SK-N-SH (cell line): Measurements from ENCODE around the gene SLC30A3.

Experiments
- CTCF ChIP-seq: fragments of 200-600 bp; sonication (generic); IDR thresholded peaks from 2 replicates; pipeline ENCODE4 v1.6.1; 2017; ENCODE audit warnings: antibody characterized with exemption, mild to moderate bottlenecking, moderate library complexity
- EZH2phosphoT487 ChIP-seq: fragments of 200-600 bp; sonication (generic); IDR thresholded peaks from 2 replicates; pipeline ENCODE4 v1.6.1; 2017; ENCODE audit warnings: low read depth, mixed run types, mild to moderate bottlenecking, antibody characterized with exemption, moderate library complexity, borderline replicate concordance
- FOSL2 ChIP-seq: IDR thresholded peaks from 2 replicates; pipeline ENCODE4 v1.4.0; 2012; ENCODE audit warnings: low read depth, mild to moderate bottlenecking, moderate library complexity, borderline replicate concordance
- GABPA ChIP-seq: IDR thresholded peaks from 2 replicates; pipeline ENCODE4 v1.4.0; 2012; ENCODE audit warnings: low read depth, mild to moderate bottlenecking
- MXI1 ChIP-seq: IDR thresholded peaks from 2 replicates; pipeline ENCODE4 v1.6.1; 2012; ENCODE audit warnings: mild to moderate bottlenecking, low read depth, low read length, improper control_type of control experiment
- NFIC ChIP-seq: IDR thresholded peaks from 2 replicates; pipeline ENCODE4 v1.4.0; 2012; ENCODE audit warnings: borderline replicate concordance
- POLR2AphosphoS5 ChIP-seq: IDR thresholded peaks from 2 replicates; pipeline ENCODE4 v1.6.1; 2012; ENCODE audit warnings: low read depth, low read length
- TEAD4 ChIP-seq: IDR thresholded peaks from 2 replicates; pipeline ENCODE4 v1.4.0; 2012; ENCODE audit warnings: mild to moderate bottlenecking, borderline replicate concordance; ENCODE audit not compliant: insufficient read depth
- USF2 ChIP-seq: fragments of 150-350 bp; IDR thresholded peaks from 2 replicates; pipeline ENCODE4 v1.6.1; 2017; ENCODE audit warnings: antibody characterized with exemption, low read length, low read depth, borderline replicate concordance
- YY1 ChIP-seq: IDR thresholded peaks from 2 replicates; pipeline ENCODE4 v1.4.0; 2012; ENCODE audit warnings: low read depth, mild to moderate bottlenecking

- TF ChIP-seq CTCF (no peak), TEAD4 (no peak), USF2 (no peak), MXI1 (no peak), YY1 (no peak), GABPA (no peak), POLR2AphosphoS5 (no peak), FOSL2 (no peak), EZH2phosphoT487 (no peak), NFIC (no peak)
Measured at GRCh38 chr2:27233341-27233740, 29.5 kb downstream of the SLC30A3 start.
